Measurements from ENCODE around the gene CIRBP.

GRCh38 chr19:1318678-1319471, 49.7 kb downstream of the CIRBP start:
- TF ChIP-seq, protein P1, sequence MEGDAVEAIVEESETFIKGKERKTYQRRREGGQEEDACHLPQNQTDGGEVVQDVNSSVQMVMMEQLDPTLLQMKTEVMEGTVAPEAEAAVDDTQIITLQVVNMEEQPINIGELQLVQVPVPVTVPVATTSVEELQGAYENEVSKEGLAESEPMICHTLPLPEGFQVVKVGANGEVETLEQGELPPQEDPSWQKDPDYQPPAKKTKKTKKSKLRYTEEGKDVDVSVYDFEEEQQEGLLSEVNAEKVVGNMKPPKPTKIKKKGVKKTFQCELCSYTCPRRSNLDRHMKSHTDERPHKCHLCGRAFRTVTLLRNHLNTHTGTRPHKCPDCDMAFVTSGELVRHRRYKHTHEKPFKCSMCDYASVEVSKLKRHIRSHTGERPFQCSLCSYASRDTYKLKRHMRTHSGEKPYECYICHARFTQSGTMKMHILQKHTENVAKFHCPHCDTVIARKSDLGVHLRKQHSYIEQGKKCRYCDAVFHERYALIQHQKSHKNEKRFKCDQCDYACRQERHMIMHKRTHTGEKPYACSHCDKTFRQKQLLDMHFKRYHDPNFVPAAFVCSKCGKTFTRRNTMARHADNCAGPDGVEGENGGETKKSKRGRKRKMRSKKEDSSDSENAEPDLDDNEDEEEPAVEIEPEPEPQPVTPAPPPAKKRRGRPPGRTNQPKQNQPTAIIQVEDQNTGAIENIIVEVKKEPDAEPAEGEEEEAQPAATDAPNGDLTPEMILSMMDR (IDR thresholded peaks at IDR 0.05), result no peak
- TF ChIP-seq EP300 (IDR thresholded peaks at IDR 0.05), result no peak
